Dermis blood vessel endothelial cell (primary cell): ENCODE results near the gene RNF113B. TPM values are rescaled to one million over a fixed set of nuclear protein-coding genes. Genes with fewer than 3 reads are reported as not detected.
A peak's percentile ranks its signal among the peaks of the same experiment; 100 is the strongest.

Source experiments
- DNase-seq: peaks from one replicate; pipeline ENCODE4 v3.0.0; 2010
- total RNA-seq: library from RNA; depleted of rRNA; stranded (reverse); fragments of >200 nt; gene quantifications from 2 replicates; pipeline ENCODE4 v1.2.3, GENCODE V29; 2014

Gene RNF113B
- total RNA-seq, 1 donor from 2014 or later: not detected

- DNase-seq: peak; percentile 57
Observed at GRCh38 chr13:98173431-98174152, 3.5 kb downstream of the RNF113B start.

GRCh38 chr13:98172590-98173422, 4.3 kb downstream of the RNF113B start:
- peak; percentile 12 for DNase-seq

- peak; percentile 28 for DNase-seq
Observed at GRCh38 chr13:98171900-98172589, 5.0 kb downstream of the RNF113B start.

- no peak for DNase-seq
Observed at GRCh38 chr13:98169331-98169730, 7.7 kb downstream of the RNF113B start.

- DNase-seq: no peak
Observed at GRCh38 chr13:98162935-98163334, 14.1 kb downstream of the RNF113B start.

GRCh38 chr13:98158172-98158899, 18.7 kb downstream of the RNF113B start:
- no peak for DNase-seq

GRCh38 chr13:98157609-98158008, 19.5 kb downstream of the RNF113B start:
- no peak for DNase-seq

GRCh38 chr13:98157188-98157587, 19.9 kb downstream of the RNF113B start:
- no peak for DNase-seq

- DNase-seq: no peak
Observed at GRCh38 chr13:98156259-98156658, 20.8 kb downstream of the RNF113B start.

GRCh38 chr13:98155475-98156109, 21.5 kb downstream of the RNF113B start:
- peak; percentile 85 for DNase-seq

GRCh38 chr13:98150832-98151479, 26.1 kb downstream of the RNF113B start:
- DNase-seq: no peak

- no peak for DNase-seq
Observed at GRCh38 chr13:98147521-98147920, 29.5 kb downstream of the RNF113B start.

- peak; percentile 49 for DNase-seq
Observed at GRCh38 chr13:98144801-98145350, 32.2 kb downstream of the RNF113B start.

- peak; percentile 36 for DNase-seq
Observed at GRCh38 chr13:98144027-98144741, 32.9 kb downstream of the RNF113B start.

GRCh38 chr13:98143601-98144026, 33.5 kb downstream of the RNF113B start:
- peak; percentile 21 for DNase-seq

- DNase-seq: no peak
Observed at GRCh38 chr13:98143157-98143553, 33.9 kb downstream of the RNF113B start.

GRCh38 chr13:98142380-98143156, 34.5 kb downstream of the RNF113B start, which contains the start of gene FARP1:
Gene FARP1 (plus strand): TSS chr13:98143094. CDS start chr13:98213243, 70,149 bp downstream.
- peak; percentile 77 for DNase-seq

- DNase-seq: peak; percentile 4
Observed at GRCh38 chr13:98141509-98142379, 35.3 kb downstream of the RNF113B start.
